ENCODE measurements around the gene PROK2. TPM values are rescaled to one million over a fixed set of nuclear protein-coding genes. Genes with fewer than 3 reads are reported as not detected.
A peak's percentile ranks its signal among the peaks of the same experiment; 100 is the strongest.

PROK2 gene
- polyA plus RNA-seq (2011; rRNA removed) (not detected in 2 replicates), polyA minus RNA-seq (2011; rRNA and poly(A)+ RNA removed) (not detected in 2 replicates)

GRCh38 chr3:71784914-71785531 lies at the start of gene PROK2:
PROK2 (minus strand) TSS chr3:71785148; CDS start chr3:71785052, 96 bp downstream.
- H3K4me3 ChIP-seq (ENCODE audit: low read depth, low read length), result 0 out of 2 replicates have a peak within 1 kb of the TSS, but pooled peaks have one; percentile 3
- H3K27ac ChIP-seq (ENCODE audit: low read depth, low read length), result no peak within 1 kb of the TSS
- DNase-seq (ENCODE audit: low read depth, low spot score), result no peak
- CTCF ChIA-PET, result no interaction called here
- peaks cover 45% of the 10 kb centered on the region for H3K27me3 ChIP-seq (ENCODE audit: control insufficient read depth, insufficient read depth, low read length)
- no peak for TF ChIP-seq CTCF (IDR thresholded peaks at IDR 0.05; ENCODE audit: low read depth, low read length)
- no peaks in the 10 kb centered on the region for H3K9me3 ChIP-seq (ENCODE audit: control insufficient read depth, insufficient read depth, low read length)
- POLR2A ChIA-PET, result no interaction called here

- DNase-seq (ENCODE audit: low read depth, low spot score), result no peak
- ChIA-PET CTCF (no interaction called here), POLR2A (no interaction called here)
- Histone ChIP-seq H3K27ac (ENCODE audit: low read depth, low read length) (no peak overlapping the region), H3K9me3 (ENCODE audit: control insufficient read depth, insufficient read depth, low read length) (no peaks in the 10 kb centered on the region), H3K4me3 (ENCODE audit: low read depth, low read length) (no peak overlapping the region), H3K27me3 (ENCODE audit: control insufficient read depth, insufficient read depth, low read length) (peaks cover 4% of the 10 kb centered on the region)
- no peak for TF ChIP-seq CTCF (IDR thresholded peaks at IDR 0.05; ENCODE audit: low read depth, low read length)
Observed at GRCh38 chr3:71831599-71831998, 46.7 kb upstream of the PROK2 start.

- ChIA-PET POLR2A (no interaction called here), CTCF (no interaction called here)
- DNase-seq (ENCODE audit: low read depth, low spot score), result no peak
- H3K27ac ChIP-seq (ENCODE audit: low read depth, low read length), result no peak overlapping the region
- no peak for TF ChIP-seq CTCF (IDR thresholded peaks at IDR 0.05; ENCODE audit: low read depth, low read length)
- no peak overlapping the region for H3K4me3 ChIP-seq (ENCODE audit: low read depth, low read length)
- H3K27me3 ChIP-seq (ENCODE audit: control insufficient read depth, insufficient read depth, low read length), result peaks cover 2% of the 10 kb centered on the region
- no peaks in the 10 kb centered on the region for H3K9me3 ChIP-seq (ENCODE audit: control insufficient read depth, insufficient read depth, low read length)
Observed at GRCh38 chr3:71825551-71826283, 40.8 kb upstream of the PROK2 start.

GRCh38 chr3:71821116-71821515 lies 36.2 kb upstream of the PROK2 start:
- H3K27me3 ChIP-seq (ENCODE audit: control insufficient read depth, insufficient read depth, low read length), result no peaks in the 10 kb centered on the region
- H3K4me3 ChIP-seq (ENCODE audit: low read depth, low read length), result no peak overlapping the region
- no peak overlapping the region for H3K27ac ChIP-seq (ENCODE audit: low read depth, low read length)
- CTCF ChIA-PET, result no interaction called here
- H3K9me3 ChIP-seq (ENCODE audit: control insufficient read depth, insufficient read depth, low read length), result no peaks in the 10 kb centered on the region
- no peak for TF ChIP-seq CTCF (IDR thresholded peaks at IDR 0.05; ENCODE audit: low read depth, low read length)
- no peak for DNase-seq (ENCODE audit: low read depth, low spot score)
- POLR2A ChIA-PET, result no interaction called here

GRCh38 chr3:71817262-71817661 lies 32.3 kb upstream of the PROK2 start:
- no peak overlapping the region for H3K4me3 ChIP-seq (ENCODE audit: low read depth, low read length)
- no peak for DNase-seq (ENCODE audit: low read depth, low spot score)
- CTCF ChIA-PET, result no interaction called here
- peaks cover 4% of the 10 kb centered on the region for H3K27me3 ChIP-seq (ENCODE audit: control insufficient read depth, insufficient read depth, low read length)
- no peak overlapping the region for H3K27ac ChIP-seq (ENCODE audit: low read depth, low read length)
- no peak for TF ChIP-seq CTCF (IDR thresholded peaks at IDR 0.05; ENCODE audit: low read depth, low read length)
- POLR2A ChIA-PET, result no interaction called here
- no peaks in the 10 kb centered on the region for H3K9me3 ChIP-seq (ENCODE audit: control insufficient read depth, insufficient read depth, low read length)
